ENCODE results near the gene ABHD2. TPM values are rescaled to one million over a fixed set of nuclear protein-coding genes. Genes with fewer than 3 reads are reported as not detected.

Gene ABHD2
- total RNA-seq, 1 experiment from 2014 or later: 181 TPM

- no peak for DNase-seq (ENCODE audit: low spot score)
Measured at GRCh38 chr15:89192136-89192535, 103.9 kb downstream of the ABHD2 start.

GRCh38 chr15:89192766-89193165, 104.5 kb downstream of the ABHD2 start:
- no peak for DNase-seq (ENCODE audit: low spot score)

GRCh38 chr15:89194608-89195007, 106.4 kb downstream of the ABHD2 start:
- DNase-seq (ENCODE audit: low spot score): no peak

- no peak for DNase-seq (ENCODE audit: low spot score)
Measured at GRCh38 chr15:89195836-89196235, 107.6 kb downstream of the ABHD2 start.

GRCh38 chr15:89196241-89196640, 108.0 kb downstream of the ABHD2 start:
- no peak for DNase-seq (ENCODE audit: low spot score)

- DNase-seq (ENCODE audit: low spot score): no peak
Measured at GRCh38 chr15:89196994-89197393, 108.7 kb downstream of the ABHD2 start.

GRCh38 chr15:89197503-89197971, 109.3 kb downstream of the ABHD2 start:
- DNase-seq (ENCODE audit: low spot score): no peak

- no peak for DNase-seq (ENCODE audit: low spot score)
Measured at GRCh38 chr15:89198196-89198595, 109.9 kb downstream of the ABHD2 start.

GRCh38 chr15:89198934-89199333, 110.7 kb downstream of the ABHD2 start:
- DNase-seq (ENCODE audit: low spot score): no peak

- DNase-seq (ENCODE audit: low spot score): no peak
Measured at GRCh38 chr15:89199746-89200145, 111.5 kb downstream of the ABHD2 start.

- DNase-seq (ENCODE audit: low spot score): no peak
Measured at GRCh38 chr15:89200182-89200581, 111.9 kb downstream of the ABHD2 start.

GRCh38 chr15:89201465-89202005, 113.3 kb downstream of the ABHD2 start:
- DNase-seq (ENCODE audit: low spot score): no peak

- DNase-seq (ENCODE audit: low spot score): no peak
Measured at GRCh38 chr15:89203705-89204273, 115.5 kb downstream of the ABHD2 start.

- DNase-seq (ENCODE audit: low spot score): no peak
Measured at GRCh38 chr15:89205991-89206585, 117.8 kb downstream of the ABHD2 start.

- peak; percentile 87 for DNase-seq (ENCODE audit: low spot score)
Measured at GRCh38 chr15:89206908-89207331, 118.7 kb downstream of the ABHD2 start.

GRCh38 chr15:89208256-89208655, 120.0 kb downstream of the ABHD2 start:
- DNase-seq (ENCODE audit: low spot score): no peak

GRCh38 chr15:89209057-89209456, 120.8 kb downstream of the ABHD2 start:
- no peak for DNase-seq (ENCODE audit: low spot score)

- DNase-seq (ENCODE audit: low spot score): no peak
Measured at GRCh38 chr15:89211678-89212170, 123.5 kb downstream of the ABHD2 start.

GRCh38 chr15:89215627-89216026, 127.4 kb downstream of the ABHD2 start:
- DNase-seq (ENCODE audit: low spot score): no peak

- no peak for DNase-seq (ENCODE audit: low spot score)
Measured at GRCh38 chr15:89217031-89217430, 128.8 kb downstream of the ABHD2 start.

- DNase-seq (ENCODE audit: low spot score): no peak
Measured at GRCh38 chr15:89217686-89218376, 129.6 kb downstream of the ABHD2 start.

- no peak for DNase-seq (ENCODE audit: low spot score)
Measured at GRCh38 chr15:89218531-89218930, 130.3 kb downstream of the ABHD2 start.

All from HT-29 (cell line).